T-helper 22 cell (primary cell): ENCODE data around the gene KLF16.
A peak's percentile ranks its signal among the peaks of the same experiment; 100 is the strongest.

ENCODE experiments used
- DNase-seq: peaks from one replicate; pipeline ENCODE4 v3.0.0-alpha.2; 2020; ENCODE audit warnings: low read depth

KLF16 gene

DNA sequence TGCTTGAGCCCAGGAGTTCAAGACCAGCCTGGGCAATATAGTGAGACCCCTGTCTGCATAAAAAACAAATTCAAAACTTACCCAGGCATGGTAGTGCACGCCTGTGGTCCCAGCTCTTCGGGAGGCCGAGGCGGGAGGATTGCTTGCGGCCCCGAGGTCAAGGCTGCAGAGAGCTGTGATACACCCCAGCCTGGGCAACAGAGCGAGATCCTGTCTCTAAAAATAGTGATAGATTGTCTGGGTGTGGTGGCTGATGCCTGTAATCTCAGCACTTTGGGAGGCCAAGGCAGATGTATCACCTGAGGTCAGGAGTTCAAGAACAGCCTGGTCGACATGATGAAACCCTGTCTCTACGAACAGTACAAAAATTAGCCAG is 4.0 kb upstream of the KLF16 start:
- DNase-seq, result no peak

GRCh38 chr19:1866693-1867348 is 3.4 kb upstream of the KLF16 start:
- no peak for DNase-seq

DNA sequence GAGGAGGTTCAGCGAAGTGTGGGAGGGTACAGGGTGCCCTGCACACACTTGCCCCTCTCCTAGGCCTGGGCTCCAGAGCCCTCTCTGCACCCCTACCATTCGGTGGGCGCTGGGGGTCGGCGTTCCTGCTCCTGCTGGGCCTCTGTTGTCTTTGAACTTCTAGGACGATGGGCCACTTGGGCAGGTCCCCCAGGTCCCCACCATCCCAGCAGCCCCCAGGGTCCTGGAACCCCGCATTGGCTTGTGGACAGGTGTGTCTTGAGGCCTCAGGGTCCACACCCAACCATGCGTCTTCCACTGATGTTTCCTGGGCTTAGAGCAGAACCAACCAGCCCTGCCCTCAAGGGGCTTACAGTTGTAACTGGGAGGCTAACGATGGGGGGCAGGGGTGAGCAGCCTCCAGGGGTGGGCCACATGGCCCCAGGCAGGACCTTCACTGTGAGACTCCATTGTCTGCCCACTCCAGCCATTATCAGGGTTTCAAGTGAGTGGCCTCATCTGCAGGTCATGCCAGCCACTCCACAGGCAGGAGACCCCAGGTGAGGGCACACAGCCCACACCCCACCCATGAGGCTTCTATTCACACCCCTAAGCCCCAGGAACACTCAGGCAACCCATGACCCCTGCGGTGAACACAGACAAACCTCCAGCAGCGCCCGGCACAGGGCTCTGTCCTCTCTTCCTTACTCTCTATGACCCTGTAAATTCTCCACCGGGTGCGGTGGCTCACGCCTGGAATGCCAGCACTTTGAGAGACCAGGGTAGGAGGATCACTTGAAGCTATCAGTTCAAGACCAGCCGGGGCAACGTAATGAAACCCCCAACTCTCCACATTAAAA is 2.0 kb upstream of the KLF16 start:
- no peak for DNase-seq

DNA sequence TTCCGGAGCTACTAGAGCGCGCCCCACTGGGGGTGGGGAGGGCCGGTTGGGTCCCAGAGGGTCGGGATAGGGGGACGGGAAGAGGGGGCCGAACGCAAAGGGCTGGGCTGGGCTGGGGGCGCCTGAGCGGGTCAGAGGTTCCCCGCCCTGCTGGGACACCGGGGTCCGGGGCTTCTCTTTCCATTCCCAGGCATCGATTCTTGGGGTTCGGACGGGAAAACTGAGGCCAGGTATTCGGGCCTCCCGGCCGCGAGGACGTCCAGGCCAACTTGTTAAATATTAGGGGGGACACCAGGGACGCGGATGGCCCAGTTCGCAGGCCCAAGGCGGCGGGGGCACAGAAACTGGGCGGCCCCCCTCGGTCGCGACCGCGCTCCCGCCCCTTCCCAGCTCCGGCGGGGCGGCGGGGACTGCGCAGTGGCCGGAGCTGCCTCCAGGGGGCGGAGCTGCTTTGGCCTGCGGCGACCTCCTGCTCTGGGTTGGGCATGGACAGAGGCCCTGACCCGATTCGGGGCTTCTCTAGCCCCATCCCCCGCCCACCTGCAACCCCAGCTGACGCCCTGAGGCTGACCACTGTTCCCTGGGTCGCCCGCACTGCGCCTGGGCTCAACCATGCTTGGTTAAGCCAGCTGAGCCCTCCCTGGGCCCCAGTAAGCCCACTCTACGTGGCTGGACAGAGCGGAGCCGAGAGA is 1.2 kb upstream of the KLF16 start:
- no peak for DNase-seq

GRCh38 chr19:1863638-1864479 is 480 bp upstream of the KLF16 start:
- peak; percentile 87 for DNase-seq

DNA sequence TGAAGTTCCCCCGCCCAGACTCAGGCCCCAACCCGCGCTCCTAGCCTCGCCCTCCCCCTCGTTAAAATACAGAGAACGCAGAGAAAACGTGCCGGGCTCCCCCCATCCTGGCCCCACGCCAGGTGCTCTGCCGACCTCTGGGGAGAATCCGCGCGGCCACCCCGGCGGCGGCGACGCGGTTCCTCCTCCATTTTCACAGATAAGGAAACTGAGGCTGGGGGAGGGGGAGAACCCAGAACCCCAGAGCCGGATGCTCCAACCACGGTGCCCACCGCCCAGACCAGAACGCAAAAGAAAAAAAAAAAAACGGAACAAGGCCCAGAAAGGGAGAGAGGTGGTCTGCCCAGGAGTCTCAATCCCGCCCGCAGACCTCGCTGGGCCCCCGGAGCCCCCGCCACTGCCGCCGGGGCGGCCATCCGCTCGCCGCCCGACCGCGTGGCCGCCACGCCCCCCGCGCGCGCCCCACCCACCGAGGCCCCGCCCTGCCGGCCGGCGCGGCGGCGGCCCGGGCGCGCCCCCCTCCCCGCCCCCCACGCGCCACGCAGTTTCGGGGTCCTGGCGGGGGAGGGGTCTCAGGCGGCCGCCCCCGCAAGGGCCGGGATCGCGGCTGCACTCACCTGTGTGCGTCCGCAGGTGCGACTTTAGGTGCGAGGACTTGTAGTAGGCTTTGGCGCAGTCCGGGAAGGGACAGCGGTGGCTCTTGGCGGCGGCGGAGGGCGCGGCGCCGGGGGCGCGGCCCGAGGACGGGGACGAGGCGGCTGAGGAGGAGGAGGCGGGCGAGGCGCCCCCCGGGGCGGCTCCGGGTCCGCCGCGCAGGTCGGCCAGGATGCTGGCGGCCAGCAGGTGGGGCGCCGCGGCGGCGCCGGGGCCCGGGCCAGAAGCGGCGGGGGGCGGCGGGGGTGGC is 703 bp downstream of the KLF16 start:
- peak; percentile 52 for DNase-seq

DNA sequence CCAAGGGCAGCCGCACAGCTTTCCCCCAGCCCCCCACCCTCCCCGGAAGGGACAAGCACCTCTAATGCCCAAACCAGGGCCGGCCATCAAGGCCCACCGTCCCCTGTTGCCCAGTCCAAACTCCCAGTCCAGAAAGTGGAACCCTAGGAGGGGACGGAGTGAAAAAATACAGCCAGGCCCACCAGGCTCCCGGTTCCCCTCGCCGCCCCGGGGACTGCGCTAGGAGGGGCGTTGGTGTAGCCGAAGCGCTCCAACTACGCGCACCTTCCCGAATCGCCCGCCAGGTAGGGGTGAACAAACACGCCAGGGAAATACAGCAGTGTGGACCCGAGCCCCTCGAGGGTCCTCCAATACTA is 1.3 kb downstream of the KLF16 start:
- DNase-seq, result no peak

DNA sequence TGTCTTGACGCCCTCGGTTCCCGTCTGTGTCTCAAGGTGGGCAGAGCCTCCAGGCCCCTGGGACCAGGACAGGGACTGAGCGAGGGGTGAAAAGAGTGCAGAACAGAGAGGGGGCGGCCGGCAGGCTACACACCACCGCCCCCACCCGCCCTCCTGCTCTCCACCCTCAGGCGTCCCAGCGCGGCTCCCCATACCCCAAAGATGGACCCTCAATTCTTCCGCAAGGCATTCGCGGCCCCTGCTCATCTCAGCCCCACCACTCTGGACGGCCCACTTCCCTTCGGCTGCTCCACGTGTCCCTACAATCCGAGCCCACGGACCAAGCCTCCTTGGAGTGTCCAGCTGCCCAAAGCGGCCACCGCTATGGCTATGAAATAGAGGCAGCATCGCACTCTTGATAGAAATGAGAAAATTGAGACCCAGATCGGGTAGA is 1.8 kb downstream of the KLF16 start:
- no peak for DNase-seq

GRCh38 chr19:1860821-1861598 is 2.4 kb downstream of the KLF16 start:
- DNase-seq, result no peak

GRCh38 chr19:1860042-1860775 is 3.2 kb downstream of the KLF16 start:
- DNase-seq, result peak; percentile 62

- no peak for DNase-seq
Measured at GRCh38 chr19:1859331-1859781, 4.0 kb downstream of the KLF16 start.

GRCh38 chr19:1858412-1859081 is 4.8 kb downstream of the KLF16 start:
- DNase-seq, result no peak

- no peak for DNase-seq
Measured at GRCh38 chr19:1857648-1858326, 5.6 kb downstream of the KLF16 start.

GRCh38 chr19:1856698-1857603 is 6.4 kb downstream of the KLF16 start:
- DNase-seq, result no peak

DNA sequence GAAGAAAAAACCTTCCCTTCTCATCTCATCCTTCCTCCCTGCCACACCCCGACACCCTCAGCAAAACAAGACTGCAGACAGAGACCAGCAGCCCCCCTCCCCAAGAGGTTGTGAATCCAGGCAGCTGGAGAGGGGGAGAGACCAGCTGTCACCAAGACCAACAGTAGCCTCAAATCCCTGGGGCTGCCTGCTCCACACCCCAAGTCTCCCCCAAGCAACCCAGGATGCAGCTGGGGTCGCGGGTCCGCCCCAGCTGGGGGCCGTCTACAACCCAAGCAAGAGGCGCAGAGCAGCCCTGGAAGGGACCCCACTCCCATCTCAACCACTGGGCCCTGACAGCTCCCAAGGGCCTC is 7.1 kb downstream of the KLF16 start:
- no peak for DNase-seq

DNA sequence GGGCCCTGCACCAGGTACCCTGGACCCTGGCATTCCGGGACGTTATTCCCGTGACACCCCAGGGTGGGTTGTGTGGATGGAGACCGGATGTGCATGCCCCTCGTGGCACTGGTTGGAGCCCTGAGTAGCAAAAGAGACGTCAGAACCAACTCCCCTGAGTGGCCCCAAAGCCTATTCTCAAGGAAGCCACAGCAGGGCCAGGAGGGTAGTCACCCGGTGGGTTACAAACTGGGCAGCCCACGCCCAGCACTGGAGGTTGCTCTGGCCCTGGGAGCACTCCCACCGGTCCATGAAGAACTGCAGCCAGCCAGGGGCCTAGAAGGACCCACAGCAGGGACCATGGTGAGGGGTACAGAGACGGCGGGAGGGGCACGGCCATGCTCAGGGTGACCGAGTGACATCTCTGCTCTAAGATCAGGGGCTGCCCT is 7.5 kb downstream of the KLF16 start:
- no peak for DNase-seq
